NCI-H146 treated with DMSO at 0.1 percent for 48 hours (cell line): ENCODE results near the gene PIK3R3.

Source experiments
- DNase-seq: peaks from one replicate; lab custom pipeline; 2025; ENCODE audit not compliant: unreplicated experiment; lab: John Stamatoyannopoulos, UW

The PIK3R3 gene

DNA sequence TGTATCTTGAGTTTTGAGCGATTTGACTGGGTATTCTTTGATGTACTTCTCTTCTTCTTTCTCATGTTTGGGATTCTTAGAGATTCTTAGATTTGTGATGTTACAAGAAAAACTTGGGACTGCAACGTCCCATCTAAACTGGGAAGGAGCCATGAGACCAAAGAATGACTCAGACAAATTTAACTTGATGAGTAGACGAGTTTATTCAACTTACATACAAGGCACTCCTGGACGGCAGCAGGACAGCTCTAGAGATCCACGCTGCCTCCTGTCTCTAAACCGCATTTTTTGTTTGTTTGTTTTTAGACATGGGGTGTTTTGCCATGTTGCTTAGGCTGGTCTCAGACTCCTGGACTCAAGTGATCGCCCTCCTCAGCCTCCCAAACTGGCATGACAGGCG, 137.1 kb downstream of the PIK3R3 start:
- DNase-seq: no peak

DNA sequence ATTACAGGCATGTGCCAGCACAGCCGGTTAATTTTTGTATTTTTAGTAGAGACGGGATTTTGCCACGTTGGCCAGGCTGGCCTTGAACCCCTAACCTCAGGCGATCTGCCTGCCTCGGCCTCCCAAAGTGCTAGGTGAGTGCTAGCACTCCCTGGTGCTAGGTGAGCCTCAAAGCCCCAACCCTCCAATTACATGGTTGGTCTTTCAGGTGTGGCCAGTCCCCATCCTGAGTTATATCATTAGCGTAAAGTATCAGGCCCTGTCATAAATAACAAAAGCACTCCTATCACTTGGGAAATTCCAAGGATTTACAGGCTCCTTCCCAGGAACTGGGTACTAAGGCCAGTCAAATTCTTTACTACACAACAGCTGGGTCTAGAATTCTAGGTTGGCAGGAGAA, 138.0 kb downstream of the PIK3R3 start:
- no peak for DNase-seq
